ENCODE results near the gene TAS1R3.

GRCh38 chr1:1312450-1313314 is 18.4 kb upstream of the TAS1R3 start:
- TF ChIP-seq CTCF (IDR thresholded peaks at IDR 0.05; ENCODE audit: low read depth, low read length, poor library complexity, severe bottlenecking) (no peak), EZH2phosphoT487 (IDR thresholded peaks at IDR 0.05; ENCODE audit: borderline replicate concordance, low read length) (no peak)

Data from DOHH2 (cell line).